ENCODE data around the gene FRMD1.

FRMD1 gene

GRCh38 chr6:168035661-168036545 lies 43.1 kb downstream of the FRMD1 start:
- H3K27ac ChIP-seq = peak overlapping the region; percentile 54
- H3K27me3 ChIP-seq (ENCODE audit: insufficient read depth, low read depth, severe bottlenecking) = no peaks in the 10 kb centered on the region
- peak; percentile 70 for DNase-seq
- H3K4me3 ChIP-seq (ENCODE audit: low read depth, low read length) = peak overlapping the region; percentile 68
- TF ChIP-seq, protein P1, sequence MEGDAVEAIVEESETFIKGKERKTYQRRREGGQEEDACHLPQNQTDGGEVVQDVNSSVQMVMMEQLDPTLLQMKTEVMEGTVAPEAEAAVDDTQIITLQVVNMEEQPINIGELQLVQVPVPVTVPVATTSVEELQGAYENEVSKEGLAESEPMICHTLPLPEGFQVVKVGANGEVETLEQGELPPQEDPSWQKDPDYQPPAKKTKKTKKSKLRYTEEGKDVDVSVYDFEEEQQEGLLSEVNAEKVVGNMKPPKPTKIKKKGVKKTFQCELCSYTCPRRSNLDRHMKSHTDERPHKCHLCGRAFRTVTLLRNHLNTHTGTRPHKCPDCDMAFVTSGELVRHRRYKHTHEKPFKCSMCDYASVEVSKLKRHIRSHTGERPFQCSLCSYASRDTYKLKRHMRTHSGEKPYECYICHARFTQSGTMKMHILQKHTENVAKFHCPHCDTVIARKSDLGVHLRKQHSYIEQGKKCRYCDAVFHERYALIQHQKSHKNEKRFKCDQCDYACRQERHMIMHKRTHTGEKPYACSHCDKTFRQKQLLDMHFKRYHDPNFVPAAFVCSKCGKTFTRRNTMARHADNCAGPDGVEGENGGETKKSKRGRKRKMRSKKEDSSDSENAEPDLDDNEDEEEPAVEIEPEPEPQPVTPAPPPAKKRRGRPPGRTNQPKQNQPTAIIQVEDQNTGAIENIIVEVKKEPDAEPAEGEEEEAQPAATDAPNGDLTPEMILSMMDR (IDR thresholded peaks at IDR 0.05; ENCODE audit: low read depth, low read length) = no peak
- H3K9me3 ChIP-seq (ENCODE audit: severe bottlenecking) = peaks cover 20% of the 10 kb centered on the region
- no peaks in the 10 kb centered on the region for H3K36me3 ChIP-seq

GRCh38 chr6:168035098-168035660 lies 43.8 kb downstream of the FRMD1 start:
- H3K27ac ChIP-seq = peak overlapping the region; percentile 54

GRCh38 chr6:168034537-168034936 lies 44.5 kb downstream of the FRMD1 start:
- Histone ChIP-seq H3K4me3 (ENCODE audit: low read depth, low read length) (no peak overlapping the region), H3K27me3 (ENCODE audit: insufficient read depth, low read depth, severe bottlenecking) (no peaks in the 10 kb centered on the region), H3K9me3 (ENCODE audit: severe bottlenecking) (peaks cover 11% of the 10 kb centered on the region), H3K36me3 (no peaks in the 10 kb centered on the region), H3K27ac (no peak overlapping the region)
- TF ChIP-seq, protein P1 (IDR thresholded peaks at IDR 0.05; ENCODE audit: low read depth, low read length) = no peak
- DNase-seq = no peak

More at GRCh38 chr6:168035098-168035660, 43.8 kb downstream of the FRMD1 start:
- DNase-seq = peak; percentile 33
- TF ChIP-seq, protein P1 (IDR thresholded peaks at IDR 0.05; ENCODE audit: low read depth, low read length) = no peak
- Histone ChIP-seq H3K36me3 (no peaks in the 10 kb centered on the region), H3K9me3 (ENCODE audit: severe bottlenecking) (peaks cover 18% of the 10 kb centered on the region), H3K4me3 (ENCODE audit: low read depth, low read length) (peak overlapping the region; percentile 68), H3K27me3 (ENCODE audit: insufficient read depth, low read depth, severe bottlenecking) (no peaks in the 10 kb centered on the region)

DNA sequence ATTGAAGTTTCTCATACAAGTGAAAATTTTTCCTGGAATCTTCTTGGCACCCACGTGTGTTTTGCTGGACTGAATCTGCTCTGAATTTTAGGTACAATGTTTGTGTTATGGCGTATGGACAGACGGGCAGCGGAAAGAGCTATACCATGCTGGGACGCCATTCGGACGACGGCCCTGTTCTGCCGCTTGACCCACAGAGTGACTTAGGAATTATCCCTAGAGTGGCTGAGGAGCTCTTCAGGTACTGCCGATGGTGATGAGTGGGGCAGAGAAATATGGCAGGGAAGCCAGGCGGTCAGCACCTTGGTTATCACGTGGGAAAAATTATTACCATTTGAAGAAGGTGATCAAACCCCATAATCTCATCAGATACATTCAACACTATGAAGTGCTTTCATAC lies 45.2 kb downstream of the FRMD1 start:
- Histone ChIP-seq H3K27ac (no peak overlapping the region), H3K4me3 (ENCODE audit: low read depth, low read length) (no peak overlapping the region), H3K9me3 (ENCODE audit: severe bottlenecking) (peaks cover 4% of the 10 kb centered on the region), H3K36me3 (no peaks in the 10 kb centered on the region), H3K27me3 (ENCODE audit: insufficient read depth, low read depth, severe bottlenecking) (no peaks in the 10 kb centered on the region)
- TF ChIP-seq, protein P1 (IDR thresholded peaks at IDR 0.05; ENCODE audit: low read depth, low read length) = no peak
- no peak for DNase-seq

DNA sequence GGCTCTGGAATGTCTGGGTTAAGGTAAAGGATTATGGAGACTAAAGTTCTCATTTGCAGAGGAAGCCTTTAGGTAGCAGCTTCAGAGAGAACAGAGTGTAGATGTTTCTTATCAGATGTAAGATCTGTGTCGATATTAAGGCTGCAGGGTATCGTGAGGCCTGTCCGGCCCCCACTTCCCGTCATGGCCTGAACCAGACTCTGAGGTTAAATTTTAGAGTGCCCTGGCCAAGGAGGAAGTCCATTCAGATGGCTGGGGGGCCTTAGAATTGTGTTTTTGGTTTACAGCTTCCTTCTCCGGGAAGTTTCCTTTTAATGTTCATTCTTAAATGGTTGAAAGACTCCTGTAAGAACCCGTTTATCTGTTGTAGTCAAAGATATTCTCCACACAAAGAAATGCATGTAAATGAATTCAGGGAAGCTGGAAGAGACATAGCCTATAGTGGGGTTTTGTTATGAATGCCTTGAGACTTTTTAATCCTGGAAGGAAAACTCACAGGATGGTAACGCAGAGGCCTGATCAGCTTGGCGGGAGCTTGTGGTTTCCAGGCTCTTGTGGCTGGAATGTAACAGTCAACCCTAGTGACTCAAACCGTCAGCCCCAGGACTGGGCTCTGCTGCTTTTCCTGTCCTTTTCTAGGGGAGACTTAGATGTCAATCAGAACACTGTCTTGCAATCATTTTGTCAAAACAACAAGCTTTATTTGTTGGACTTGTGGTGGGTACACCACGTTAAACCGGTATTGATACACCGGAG lies 46.8 kb downstream of the FRMD1 start:
- TF ChIP-seq, protein P1 (IDR thresholded peaks at IDR 0.05; ENCODE audit: low read depth, low read length) = no peak
- Histone ChIP-seq H3K4me3 (ENCODE audit: low read depth, low read length) (no peak overlapping the region), H3K27me3 (ENCODE audit: insufficient read depth, low read depth, severe bottlenecking) (no peaks in the 10 kb centered on the region), H3K36me3 (no peaks in the 10 kb centered on the region), H3K27ac (no peak overlapping the region), H3K9me3 (ENCODE audit: severe bottlenecking) (no peaks in the 10 kb centered on the region)
- no peak for DNase-seq
